Measurements from ENCODE around the gene MYH3. TPM values are rescaled to one million over a fixed set of nuclear protein-coding genes. Genes with fewer than 3 reads are reported as not detected.

Gene MYH3
- total RNA-seq, 1 donor from 2014 or later = 1.7 TPM

DNA sequence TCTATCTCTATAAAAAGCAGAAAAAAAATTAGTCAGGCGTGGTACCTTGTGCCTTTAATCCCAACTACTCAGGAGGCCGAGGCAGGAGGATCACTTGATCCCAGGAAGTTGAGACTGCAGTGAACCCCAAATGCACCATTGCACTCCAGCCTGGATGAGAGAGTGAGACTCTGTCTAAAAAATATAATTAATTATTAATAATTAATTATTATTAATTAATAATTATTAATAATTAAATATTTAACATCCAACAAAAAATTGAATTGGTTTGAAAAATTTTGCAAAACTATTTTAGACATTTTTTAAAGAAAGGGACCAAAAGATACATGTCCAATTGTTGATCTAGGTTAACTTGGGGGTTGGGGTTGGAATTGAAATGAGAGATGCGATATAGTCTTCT lies 51.0 kb downstream of the MYH3 start:
- H3K4me3 ChIP-seq (ENCODE audit: low read depth, low read length) = no peak overlapping the region
- TF ChIP-seq, protein P1, sequence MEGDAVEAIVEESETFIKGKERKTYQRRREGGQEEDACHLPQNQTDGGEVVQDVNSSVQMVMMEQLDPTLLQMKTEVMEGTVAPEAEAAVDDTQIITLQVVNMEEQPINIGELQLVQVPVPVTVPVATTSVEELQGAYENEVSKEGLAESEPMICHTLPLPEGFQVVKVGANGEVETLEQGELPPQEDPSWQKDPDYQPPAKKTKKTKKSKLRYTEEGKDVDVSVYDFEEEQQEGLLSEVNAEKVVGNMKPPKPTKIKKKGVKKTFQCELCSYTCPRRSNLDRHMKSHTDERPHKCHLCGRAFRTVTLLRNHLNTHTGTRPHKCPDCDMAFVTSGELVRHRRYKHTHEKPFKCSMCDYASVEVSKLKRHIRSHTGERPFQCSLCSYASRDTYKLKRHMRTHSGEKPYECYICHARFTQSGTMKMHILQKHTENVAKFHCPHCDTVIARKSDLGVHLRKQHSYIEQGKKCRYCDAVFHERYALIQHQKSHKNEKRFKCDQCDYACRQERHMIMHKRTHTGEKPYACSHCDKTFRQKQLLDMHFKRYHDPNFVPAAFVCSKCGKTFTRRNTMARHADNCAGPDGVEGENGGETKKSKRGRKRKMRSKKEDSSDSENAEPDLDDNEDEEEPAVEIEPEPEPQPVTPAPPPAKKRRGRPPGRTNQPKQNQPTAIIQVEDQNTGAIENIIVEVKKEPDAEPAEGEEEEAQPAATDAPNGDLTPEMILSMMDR (conservative IDR thresholded peaks at IDR 0.05; ENCODE audit: low read depth, low read length) = no peak
- no peak for DNase-seq (ENCODE audit: low read depth)

DNA sequence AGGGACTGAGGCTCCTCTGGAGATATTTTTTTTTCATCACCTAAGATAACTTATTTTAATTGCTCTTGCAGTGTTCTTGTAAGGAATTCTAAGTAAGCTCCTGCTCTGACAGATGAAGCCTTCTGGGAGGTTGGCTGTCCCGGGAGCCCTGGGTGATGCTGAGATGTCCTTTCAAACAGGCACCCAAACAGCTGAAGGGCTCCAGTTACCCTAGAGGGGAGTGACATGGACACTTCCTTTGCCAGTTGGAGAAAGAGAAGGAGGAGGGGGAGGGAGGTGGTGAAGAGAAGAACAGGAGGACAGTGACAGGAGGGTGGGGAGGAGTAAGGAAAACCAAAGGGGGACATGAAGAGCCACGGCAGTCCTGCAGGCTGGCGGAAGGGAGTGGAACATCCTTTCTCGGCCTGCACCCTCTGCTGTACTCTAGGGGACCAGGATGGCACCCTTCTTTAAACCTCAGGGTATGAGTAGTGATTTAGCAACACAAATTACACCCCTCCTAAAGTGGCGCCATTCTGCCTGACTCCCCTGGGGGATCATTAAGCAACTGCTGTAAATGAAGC lies 51.8 kb downstream of the MYH3 start:
- H3K4me3 ChIP-seq (ENCODE audit: low read depth, low read length) = no peak overlapping the region
- TF ChIP-seq, protein P1 (conservative IDR thresholded peaks at IDR 0.05; ENCODE audit: low read depth, low read length) = no peak
- no peak for DNase-seq (ENCODE audit: low read depth)

DNA sequence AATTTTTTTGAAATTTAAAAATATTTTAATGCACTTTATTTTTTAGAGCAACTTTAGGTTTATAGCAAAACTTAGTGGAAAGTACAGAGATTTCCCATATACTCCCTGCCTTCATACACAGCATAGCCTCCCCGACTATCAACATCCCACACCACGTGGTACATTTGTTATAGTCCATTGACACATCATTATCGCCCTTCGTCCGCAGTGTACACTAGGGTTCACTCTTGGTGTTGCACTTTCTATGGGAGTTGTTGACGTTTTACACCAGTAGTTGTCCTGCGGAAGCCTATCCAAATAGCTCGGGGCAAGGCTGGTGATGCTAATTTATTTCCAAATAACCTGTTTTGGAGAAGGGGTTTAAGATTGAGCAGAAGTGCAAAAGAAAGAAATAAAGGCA lies 52.6 kb downstream of the MYH3 start:
- TF ChIP-seq, protein P1 (conservative IDR thresholded peaks at IDR 0.05; ENCODE audit: low read depth, low read length) = no peak
- no peak overlapping the region for H3K4me3 ChIP-seq (ENCODE audit: low read depth, low read length)
- no peak for DNase-seq (ENCODE audit: low read depth)

DNA sequence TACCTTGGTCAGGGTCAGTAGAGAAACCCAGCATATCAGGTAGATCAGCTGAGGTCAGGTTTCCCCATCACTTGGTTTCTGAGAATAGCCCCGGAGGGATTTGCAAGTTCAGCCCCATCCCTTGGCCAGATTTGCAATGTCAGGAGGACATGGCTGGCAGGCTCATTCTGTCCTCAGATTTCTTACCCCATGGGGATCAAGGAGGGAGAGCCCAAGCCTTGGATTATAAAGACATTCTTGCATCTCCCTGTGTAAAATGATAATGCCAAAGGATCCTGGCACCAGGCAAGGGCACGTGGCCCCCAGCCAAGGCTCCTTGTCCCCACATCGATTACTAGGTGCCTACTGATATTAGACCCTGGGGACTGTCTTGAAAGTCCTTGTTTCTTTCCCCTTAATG lies 53.2 kb downstream of the MYH3 start:
- DNase-seq (ENCODE audit: low read depth) = no peak
- no peak overlapping the region for H3K4me3 ChIP-seq (ENCODE audit: low read depth, low read length)
- TF ChIP-seq, protein P1 (conservative IDR thresholded peaks at IDR 0.05; ENCODE audit: low read depth, low read length) = no peak

DNA sequence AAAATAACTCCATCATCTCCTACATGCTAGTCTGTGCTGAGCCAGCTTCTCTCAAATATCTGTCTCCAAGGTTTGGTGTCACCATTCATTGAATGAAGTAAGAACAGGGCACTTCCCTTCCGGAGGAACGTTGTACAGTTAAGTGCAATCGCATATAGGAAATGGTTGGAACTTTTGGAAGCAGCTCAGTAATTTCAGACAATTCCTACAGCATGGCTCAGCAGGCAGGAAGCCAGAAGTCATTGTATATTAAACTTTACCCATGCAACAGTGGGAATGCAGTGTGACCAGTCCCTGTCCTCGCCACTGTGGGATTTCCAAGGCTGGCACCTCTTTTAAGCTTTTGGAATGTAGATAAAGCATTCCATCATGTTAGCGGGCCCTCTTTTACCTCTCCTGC lies 56.5 kb downstream of the MYH3 start:
- no peak for DNase-seq (ENCODE audit: low read depth)
- no peak overlapping the region for H3K4me3 ChIP-seq (ENCODE audit: low read depth, low read length)
- TF ChIP-seq, protein P1 (conservative IDR thresholded peaks at IDR 0.05; ENCODE audit: low read depth, low read length) = no peak

DNA sequence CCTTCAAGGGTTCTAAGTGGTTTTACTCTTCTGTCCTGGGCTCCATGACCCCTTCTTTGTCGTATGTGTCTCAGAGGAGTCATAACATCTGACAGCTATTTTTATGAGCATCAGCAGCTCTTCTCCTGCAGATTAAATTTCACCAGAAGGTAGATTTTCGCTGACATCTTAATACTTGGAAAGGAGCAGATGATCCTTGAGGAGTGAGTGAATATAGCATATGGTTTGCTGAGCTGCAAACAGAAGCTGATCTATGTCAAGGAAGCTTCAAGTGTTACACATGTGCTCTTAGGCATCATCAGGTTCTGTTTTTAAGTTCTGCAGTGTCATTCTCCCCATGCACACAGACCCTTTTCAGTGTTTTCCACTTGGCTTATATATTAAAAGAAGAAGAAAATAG lies 58.5 kb downstream of the MYH3 start:
- TF ChIP-seq, protein P1 (conservative IDR thresholded peaks at IDR 0.05; ENCODE audit: low read depth, low read length) = no peak
- DNase-seq (ENCODE audit: low read depth) = no peak
- no peak overlapping the region for H3K4me3 ChIP-seq (ENCODE audit: low read depth, low read length)

DNA sequence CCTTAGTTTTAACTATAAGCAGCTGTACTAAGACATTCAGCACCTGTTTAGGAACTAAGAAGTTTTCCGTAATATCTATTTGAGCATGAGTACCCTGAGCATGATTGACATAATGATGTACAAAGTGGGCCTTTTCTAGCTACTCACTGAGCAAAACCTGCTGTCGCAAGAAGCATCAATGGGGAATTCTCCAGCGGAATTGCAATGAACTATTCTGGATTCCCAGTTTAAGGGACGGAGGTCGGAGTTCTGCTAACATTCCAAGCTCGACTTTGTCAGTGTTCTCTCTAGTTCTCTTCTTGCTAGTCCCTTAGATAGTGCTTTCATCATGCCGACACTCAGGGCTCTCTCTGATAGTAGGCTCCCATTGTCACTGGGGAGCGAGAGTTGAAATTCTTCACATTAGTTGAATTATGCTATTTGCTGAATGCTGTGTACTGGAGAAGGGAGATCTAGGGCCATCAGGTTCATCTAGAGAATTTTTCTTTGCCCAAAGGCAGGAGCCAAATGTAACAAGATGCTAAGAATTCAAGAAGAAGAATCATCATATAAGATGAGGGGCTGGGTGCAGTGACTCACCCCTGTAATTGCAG lies 67.5 kb downstream of the MYH3 start:
- TF ChIP-seq, protein P1 (conservative IDR thresholded peaks at IDR 0.05; ENCODE audit: low read depth, low read length) = no peak
- no peak overlapping the region for H3K4me3 ChIP-seq (ENCODE audit: low read depth, low read length)
- no peak for DNase-seq (ENCODE audit: low read depth)
